Loucy (cell line): ENCODE data around the gene FCAMR.

Source experiments
- H2AFZ ChIP-seq: fragments of 200-600 bp; sonication (generic); 2 replicates; pipeline ENCODE4 v1.6.0; 2016; ENCODE audit warnings: antibody characterized with exemption, mild to moderate bottlenecking, low read length, moderate library complexity
- H3F3A ChIP-seq: fragments of 200-600 bp; 2 replicates; pipeline ENCODE4 v1.6.0; 2016; ENCODE audit warnings: antibody characterized with exemption, low read depth, mild to moderate bottlenecking
- H3K27me3 ChIP-seq: fragments of 200-600 bp; sonication (generic); 2 replicates; pipeline ENCODE4 v1.6.1; 2014; ENCODE audit warnings: low read length, mild to moderate bottlenecking; ENCODE audit not compliant: insufficient read depth, poor library complexity, severe bottlenecking
- H3K36me3 ChIP-seq: fragments of 200-600 bp; sonication (generic); 2 replicates; pipeline ENCODE4 v1.6.1; 2016; ENCODE audit warnings: low read length; ENCODE audit not compliant: insufficient read depth
- H3K4me1 ChIP-seq: fragments of 200-600 bp; sonication (generic); 2 replicates; pipeline ENCODE4 v1.5.1; 2014; ENCODE audit warnings: low read length, mild to moderate bottlenecking; ENCODE audit not compliant: insufficient read depth, poor library complexity, severe bottlenecking
- H3K4me2 ChIP-seq: fragments of 200-600 bp; sonication (generic); 2 replicates; pipeline ENCODE4 v1.6.0; 2014; ENCODE audit warnings: antibody characterized with exemption, low read length, low read depth, mild to moderate bottlenecking; ENCODE audit not compliant: poor library complexity, severe bottlenecking
- H3K4me3 ChIP-seq: fragments of 200-600 bp; sonication (generic); 2 replicates; pipeline ENCODE4 v1.5.1; 2014; ENCODE audit warnings: low read length, mild to moderate bottlenecking, mixed read lengths; ENCODE audit not compliant: poor library complexity, severe bottlenecking
- H3K79me2 ChIP-seq: fragments of 200-600 bp; sonication (generic); 2 replicates; pipeline ENCODE4 v1.6.1; 2014; ENCODE audit warnings: low read length; ENCODE audit not compliant: insufficient read depth
- H3K9ac ChIP-seq: fragments of 200-600 bp; sonication (generic); 2 replicates; pipeline ENCODE4 v1.6.0; 2014; ENCODE audit warnings: mild to moderate bottlenecking, low read depth, low read length, moderate library complexity; ENCODE audit not compliant: poor library complexity, severe bottlenecking
- H3K9me2 ChIP-seq: fragments of 200-600 bp; sonication (generic); replicated peaks from 2 replicates; pipeline ENCODE4 v1.6.1; 2016; ENCODE audit warnings: low read depth, low read length, mixed read lengths
- H3K9me3 ChIP-seq: fragments of 200-600 bp; sonication (generic); 2 replicates; pipeline ENCODE4 v1.6.1; 2014; ENCODE audit warnings: mild to moderate bottlenecking, antibody characterized with exemption, low read length, low read depth; ENCODE audit not compliant: insufficient read depth
- H4K20me1 ChIP-seq: fragments of 200-600 bp; sonication (generic); 2 replicates; pipeline ENCODE4 v1.6.0; 2014; ENCODE audit warnings: antibody characterized with exemption, low read length, mild to moderate bottlenecking; ENCODE audit not compliant: insufficient read depth, poor library complexity, severe bottlenecking
- EZH2phosphoT487 ChIP-seq: fragments of 200-600 bp; IDR thresholded peaks from 2 replicates; pipeline ENCODE4 v1.6.1; 2018; ENCODE audit warnings: antibody characterized with exemption, mild to moderate bottlenecking, moderate library complexity, borderline replicate concordance
- TF ChIP-seq, protein P1 (sequence below): fragments of 200-600 bp; sonication (generic); conservative IDR thresholded peaks from 2 replicates; pipeline ENCODE4 v1.5.1; 2014; ENCODE audit warnings: mild to moderate bottlenecking, antibody characterized with exemption, low read length

Gene FCAMR

DNA sequence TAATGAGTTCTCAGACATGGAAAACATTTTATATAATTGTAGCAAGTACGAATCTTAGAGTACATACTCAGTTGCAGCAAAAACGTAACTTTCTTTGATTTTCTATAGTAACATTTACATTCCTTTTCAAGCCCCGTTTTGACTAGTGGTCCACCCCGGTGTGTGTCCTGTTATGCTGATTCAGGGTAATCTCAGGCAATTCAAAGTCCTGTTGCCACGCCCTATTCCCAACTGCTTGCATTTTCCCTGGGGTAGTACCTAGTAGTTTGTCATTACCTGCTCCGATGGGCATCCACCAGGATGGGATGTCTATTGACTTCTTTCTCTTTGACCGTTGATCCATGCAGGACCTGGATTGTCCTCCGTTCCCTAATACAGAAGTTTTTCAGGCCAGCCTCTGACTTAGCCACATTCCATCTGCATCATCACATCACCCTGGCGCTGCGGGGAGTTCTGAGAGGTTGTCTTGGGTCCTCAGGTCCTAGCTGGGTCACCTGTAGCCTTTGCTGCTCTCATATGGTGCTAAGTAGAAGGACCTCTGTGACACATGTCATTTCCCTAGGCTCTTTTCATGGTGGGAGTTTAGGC, 15.0 kb upstream of the FCAMR start:
- no peaks in the 10 kb centered on the region for H3F3A ChIP-seq
- no peak overlapping the region for H3K9ac ChIP-seq
- peaks cover 3% of the 10 kb centered on the region for H3K27me3 ChIP-seq

DNA sequence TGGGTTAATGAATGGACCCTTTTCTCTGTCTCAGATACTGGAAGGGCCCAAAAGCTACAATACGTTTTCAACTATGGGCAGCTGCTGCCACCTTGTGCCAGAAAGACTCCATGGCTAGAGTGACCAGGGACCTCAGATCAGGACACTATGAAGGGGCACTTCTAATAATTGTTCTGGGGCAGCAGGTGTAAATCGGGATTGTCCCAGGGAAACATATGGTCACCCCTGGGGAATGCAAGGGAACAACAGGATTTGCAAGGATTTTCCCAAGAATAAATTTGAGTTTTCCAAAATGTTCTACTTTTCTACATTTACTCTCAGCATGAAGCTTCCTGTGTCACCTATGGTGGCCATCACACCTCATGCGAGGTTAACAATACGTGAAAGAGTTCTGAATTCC, 12.0 kb upstream of the FCAMR start:
- Histone ChIP-seq H3K36me3 (no peaks in the 10 kb centered on the region), H3F3A (no peaks in the 10 kb centered on the region), H3K9ac (no peak overlapping the region), H2AFZ (no peak overlapping the region), H3K4me2 (no peak overlapping the region), H4K20me1 (no peaks in the 10 kb centered on the region), H3K9me2 (no peaks in the 10 kb centered on the region), H3K27me3 (no peaks in the 10 kb centered on the region), H3K4me1 (no peaks in the 10 kb centered on the region), H3K79me2 (no peaks in the 10 kb centered on the region), H3K9me3 (no peaks in the 10 kb centered on the region), H3K4me3 (no peak overlapping the region)
- TF ChIP-seq, protein P1, sequence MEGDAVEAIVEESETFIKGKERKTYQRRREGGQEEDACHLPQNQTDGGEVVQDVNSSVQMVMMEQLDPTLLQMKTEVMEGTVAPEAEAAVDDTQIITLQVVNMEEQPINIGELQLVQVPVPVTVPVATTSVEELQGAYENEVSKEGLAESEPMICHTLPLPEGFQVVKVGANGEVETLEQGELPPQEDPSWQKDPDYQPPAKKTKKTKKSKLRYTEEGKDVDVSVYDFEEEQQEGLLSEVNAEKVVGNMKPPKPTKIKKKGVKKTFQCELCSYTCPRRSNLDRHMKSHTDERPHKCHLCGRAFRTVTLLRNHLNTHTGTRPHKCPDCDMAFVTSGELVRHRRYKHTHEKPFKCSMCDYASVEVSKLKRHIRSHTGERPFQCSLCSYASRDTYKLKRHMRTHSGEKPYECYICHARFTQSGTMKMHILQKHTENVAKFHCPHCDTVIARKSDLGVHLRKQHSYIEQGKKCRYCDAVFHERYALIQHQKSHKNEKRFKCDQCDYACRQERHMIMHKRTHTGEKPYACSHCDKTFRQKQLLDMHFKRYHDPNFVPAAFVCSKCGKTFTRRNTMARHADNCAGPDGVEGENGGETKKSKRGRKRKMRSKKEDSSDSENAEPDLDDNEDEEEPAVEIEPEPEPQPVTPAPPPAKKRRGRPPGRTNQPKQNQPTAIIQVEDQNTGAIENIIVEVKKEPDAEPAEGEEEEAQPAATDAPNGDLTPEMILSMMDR: peak; percentile 86
- TF ChIP-seq EZH2phosphoT487: no peak

More for the DNA sequence above, 15.0 kb upstream of the FCAMR start:
- Histone ChIP-seq H3K9me3 (no peaks in the 10 kb centered on the region), H3K4me1 (no peaks in the 10 kb centered on the region), H3K9me2 (no peaks in the 10 kb centered on the region), H3K79me2 (no peaks in the 10 kb centered on the region), H3K4me3 (no peak overlapping the region), H4K20me1 (no peaks in the 10 kb centered on the region), H2AFZ (no peak overlapping the region), H3K36me3 (no peaks in the 10 kb centered on the region), H3K4me2 (no peak overlapping the region)
- no peak for TF ChIP-seq EZH2phosphoT487
- TF ChIP-seq, protein P1: no peak

DNA sequence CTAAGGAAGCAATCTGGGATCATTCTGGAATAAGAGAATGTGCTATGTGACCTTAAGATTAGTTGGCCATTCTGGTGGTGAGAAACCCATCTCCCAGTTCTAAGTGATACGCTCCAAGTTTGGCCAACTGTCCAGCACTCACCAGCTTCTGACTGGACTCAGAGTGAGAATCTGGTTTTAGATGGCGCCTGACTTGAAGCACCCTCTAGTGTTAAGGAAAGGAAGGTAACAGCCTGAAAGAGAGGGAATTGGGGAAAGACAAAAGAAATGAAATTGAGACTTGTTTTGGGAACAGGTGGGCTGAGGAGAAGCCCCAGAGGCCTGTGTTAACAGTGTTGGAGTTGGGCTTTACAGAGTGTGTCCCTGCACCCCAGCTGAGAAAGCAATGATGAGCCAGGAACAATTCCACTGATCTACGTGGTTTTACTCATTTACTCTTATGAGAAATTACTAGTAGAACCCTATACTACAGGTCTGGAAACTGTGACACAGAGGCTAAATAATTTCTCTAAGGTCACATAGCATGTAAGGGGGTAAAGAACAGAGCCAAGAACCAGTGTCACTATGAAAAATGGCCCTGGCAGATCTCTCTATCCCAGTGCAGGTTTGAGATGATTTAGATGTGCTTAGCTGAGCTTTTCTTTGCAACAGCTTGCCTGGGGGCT, 9.3 kb upstream of the FCAMR start:
- H3K27me3 ChIP-seq: no peaks in the 10 kb centered on the region
- H3K4me2 ChIP-seq: no peak overlapping the region
- TF ChIP-seq, protein P1: peak; percentile 68
- no peak for TF ChIP-seq EZH2phosphoT487
- H3K9me3 ChIP-seq: no peaks in the 10 kb centered on the region
- no peak overlapping the region for H2AFZ ChIP-seq
- H3K36me3 ChIP-seq: no peaks in the 10 kb centered on the region
- H3K79me2 ChIP-seq: no peaks in the 10 kb centered on the region
- H3K9me2 ChIP-seq: no peaks in the 10 kb centered on the region
- H4K20me1 ChIP-seq: no peaks in the 10 kb centered on the region
- H3K4me1 ChIP-seq: no peaks in the 10 kb centered on the region
- H3F3A ChIP-seq: no peaks in the 10 kb centered on the region
- H3K9ac ChIP-seq: no peak overlapping the region
- no peak overlapping the region for H3K4me3 ChIP-seq
